Measurements from ENCODE around the gene ANKFN1. TPM values are rescaled to one million over a fixed set of nuclear protein-coding genes. Genes with fewer than 3 reads are reported as not detected.
A peak's percentile ranks its signal among the peaks of the same experiment; 100 is the strongest.

ANKFN1 gene
- total and polyA plus RNA-seq, 10 of the 15 experiments (the other 5 are each of a cell fraction or from before 2014, with no cell fraction given), result 0.19 TPM; not detected in 9

DNA sequence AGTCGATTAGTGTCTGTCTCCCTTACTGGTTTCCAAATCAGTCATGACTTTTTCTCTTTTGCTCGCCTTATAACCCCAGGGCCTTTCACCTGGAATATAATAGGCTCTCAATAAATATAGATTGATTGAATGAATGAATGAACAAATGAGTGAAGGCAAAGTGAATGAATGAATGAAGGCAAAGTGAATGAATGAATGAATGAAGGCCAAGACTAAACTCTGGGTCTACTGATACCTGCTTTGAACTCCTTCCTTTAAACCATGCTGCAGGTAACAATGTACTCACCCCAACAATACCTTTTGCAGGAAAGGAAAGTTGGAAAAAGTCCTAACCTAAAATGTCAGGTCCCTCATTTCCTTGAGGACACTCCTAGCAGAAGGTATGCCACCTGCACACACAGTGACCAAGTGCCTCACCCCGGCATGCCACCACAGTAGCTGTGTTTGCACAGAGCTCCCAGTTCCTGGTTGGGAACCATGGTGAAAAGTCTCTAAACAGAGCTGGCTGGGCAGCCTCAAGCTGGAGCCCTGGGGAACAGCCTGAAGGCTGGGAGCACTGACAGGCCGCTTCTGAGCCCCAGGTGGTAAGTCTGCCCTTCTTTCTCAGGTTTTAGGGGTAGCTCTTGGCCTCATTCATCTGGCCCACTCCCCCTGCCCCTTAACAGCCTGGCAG, 42.7 kb upstream of the ANKFN1 start:
- ChIA-PET SMC1A (ENCODE audit: uncharacterized antibody, unreplicated experiment) (no interaction called here), RAD21 (ENCODE audit: unreplicated experiment) (no interaction called here), CTCF (interaction anchor here (1.0 kb wide), 1 partner anchor 9 kb away, joined by 3 read pairs; no protein-coding TSS in a partner anchor), POLR2A (no interaction called here)
- no peak for ATAC-seq
- no TSS peak for BruUV-seq (replicated peaks)
- in situ Hi-C loops (cut with MboI) (no loop called here), intact Hi-C loops (cut with micrococcal nuclease; ENCODE audit: unreplicated experiment) (no loop called here)
- FAIRE-seq, result no peak
- DNase-seq (ENCODE audit: low read depth, low spot score), result no peak
- Histone ChIP-seq H3K79me2 (ENCODE audit: control insufficient read depth, insufficient read depth, low read length) (no peaks in the 10 kb centered on the region), H3K4me1 (ENCODE audit: control insufficient read depth, insufficient read depth, low read length) (no peaks in the 10 kb centered on the region), H3K36me3 (ENCODE audit: control insufficient read depth in 2 of 2, insufficient read depth in 2 of 2, low read length in 1 of 2) (no peaks in the 10 kb centered on the region), H3K4me2 (ENCODE audit: control insufficient read depth, insufficient read depth) (no peak overlapping the region), H3K27me3 (replicated peaks in 1 of 2; ENCODE audit: control insufficient read depth in 2 of 2, insufficient read depth in 2 of 2, low read length in 1 of 2) (no peaks in the 10 kb centered on the region; a peak in 1 of 4 replicates), H4K20me1 (ENCODE audit: control insufficient read depth, insufficient read depth) (no peaks in the 10 kb centered on the region), H3K9me3 (replicated peaks; ENCODE audit: control insufficient read depth, insufficient read depth, low read length) (no peaks in the 10 kb centered on the region), H2AFZ (ENCODE audit: control insufficient read depth, low read depth, low read length) (no peak overlapping the region), H3K4me3 (no peak overlapping the region), H3K9ac (ENCODE audit: control insufficient read depth, insufficient read depth, low read length) (no peak overlapping the region), H3K27ac (ENCODE audit: control insufficient read depth, insufficient read depth) (no peak overlapping the region)
- WGBS (ENCODE audit: insufficient coverage, insufficient replicate concordance, low lambda C conversion rate, missing lambda C conversion rate), result 0% methylated on average over 4 of the region's 4 CpGs
- no peak for TF ChIP-seq KAT2A (conservative IDR thresholded peaks at IDR 0.05; ENCODE audit: control insufficient read depth, low read depth, low read length)
- peak; percentile 78 for TF ChIP-seq ZNF24 (IDR thresholded peaks at IDR 0.05)
- TF ChIP-seq, protein P1, sequence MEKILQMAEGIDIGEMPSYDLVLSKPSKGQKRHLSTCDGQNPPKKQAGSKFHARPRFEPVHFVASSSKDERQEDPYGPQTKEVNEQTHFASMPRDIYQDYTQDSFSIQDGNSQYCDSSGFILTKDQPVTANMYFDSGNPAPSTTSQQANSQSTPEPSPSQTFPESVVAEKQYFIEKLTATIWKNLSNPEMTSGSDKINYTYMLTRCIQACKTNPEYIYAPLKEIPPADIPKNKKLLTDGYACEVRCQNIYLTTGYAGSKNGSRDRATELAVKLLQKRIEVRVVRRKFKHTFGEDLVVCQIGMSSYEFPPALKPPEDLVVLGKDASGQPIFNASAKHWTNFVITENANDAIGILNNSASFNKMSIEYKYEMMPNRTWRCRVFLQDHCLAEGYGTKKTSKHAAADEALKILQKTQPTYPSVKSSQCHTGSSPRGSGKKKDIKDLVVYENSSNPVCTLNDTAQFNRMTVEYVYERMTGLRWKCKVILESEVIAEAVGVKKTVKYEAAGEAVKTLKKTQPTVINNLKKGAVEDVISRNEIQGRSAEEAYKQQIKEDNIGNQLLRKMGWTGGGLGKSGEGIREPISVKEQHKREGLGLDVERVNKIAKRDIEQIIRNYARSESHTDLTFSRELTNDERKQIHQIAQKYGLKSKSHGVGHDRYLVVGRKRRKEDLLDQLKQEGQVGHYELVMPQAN (conservative IDR thresholded peaks at IDR 0.05), result no peak
- no peak for TF ChIP-seq SP1 (IDR thresholded peaks at IDR 0.05; ENCODE audit: low read depth, low read length)
